SK-N-SH treated with all-trans-retinoic acid at 6 μM for 48 hours (cell line): ENCODE results near the gene ADAM19.

Experiments used
- ATAC-seq: fragments of 200-7000 bp; cut with Tn5 transposase; 3 replicates; pipeline ENCODE4 v1.9.1; 2020; ENCODE audit warnings: mild to moderate bottlenecking, moderate library complexity
- ARNTL ChIP-seq: fragments of 450-650 bp; formaldehyde crosslinking; IDR thresholded peaks from 2 replicates; pipeline ENCODE4 v1.5.0; 2020; ENCODE audit warnings: low read depth, mild to moderate bottlenecking, moderate library complexity, borderline replicate concordance
- BACH2 ChIP-seq: fragments of 250-450 bp; sonication (Bioruptor Pico); IDR thresholded peaks from 2 replicates; pipeline ENCODE4 v1.9.0; 2021; ENCODE audit warnings: mild to moderate bottlenecking, borderline replicate concordance
- CSDC2 ChIP-seq: fragments of 250-450 bp; sonication (Bioruptor Pico); IDR thresholded peaks from 2 replicates; pipeline ENCODE4 v1.5.0; 2020; ENCODE audit warnings: mild to moderate bottlenecking, moderate library complexity
- ESRRG ChIP-seq: fragments of 250-450 bp; sonication (Bioruptor Pico); IDR thresholded peaks from 2 replicates; pipeline ENCODE4 v1.6.1; 2021; ENCODE audit warnings: mild to moderate bottlenecking
- GLIS3 ChIP-seq: fragments of 250-450 bp; sonication (Bioruptor Pico); IDR thresholded peaks from 2 replicates; pipeline ENCODE4 v1.5.0; 2020; ENCODE audit warnings: mild to moderate bottlenecking, moderate library complexity
- ISL1 ChIP-seq: fragments of 250-450 bp; sonication (Bioruptor Pico); IDR thresholded peaks from 2 replicates; pipeline ENCODE4 v2.1.2; 2022; ENCODE audit warnings: mild to moderate bottlenecking, moderate library complexity
- OSR1 ChIP-seq: fragments of 250-450 bp; sonication (Bioruptor Pico); IDR thresholded peaks from 2 replicates; pipeline ENCODE4 v1.8.0; 2022; ENCODE audit warnings: moderate library complexity, mild to moderate bottlenecking, inconsistent platforms
- PPARA ChIP-seq: fragments of 250-450 bp; sonication (Bioruptor Pico); IDR thresholded peaks from 2 replicates; pipeline ENCODE4 v1.5.0; 2020; ENCODE audit warnings: mild to moderate bottlenecking, borderline replicate concordance
- SNAI2 ChIP-seq: fragments of 250-450 bp; sonication (Bioruptor Pico); IDR thresholded peaks from 2 replicates; pipeline ENCODE4 v1.5.0; 2020; ENCODE audit warnings: mild to moderate bottlenecking, moderate library complexity
- TCF4 ChIP-seq: fragments of 250-450 bp; sonication (Bioruptor Pico); IDR thresholded peaks from 2 replicates; pipeline ENCODE4 v1.8.0; 2021; ENCODE audit warnings: mild to moderate bottlenecking, moderate library complexity, borderline replicate concordance
- TOX ChIP-seq: fragments of 250-450 bp; sonication (Bioruptor Pico); IDR thresholded peaks from 2 replicates; pipeline ENCODE4 v1.8.0; 2021; ENCODE audit warnings: mild to moderate bottlenecking, moderate library complexity, borderline replicate concordance
- ZC3H10 ChIP-seq: fragments of 250-450 bp; sonication (Bioruptor Pico); IDR thresholded peaks from 2 replicates; pipeline ENCODE4 v1.5.1; 2021; ENCODE audit warnings: mild to moderate bottlenecking, moderate library complexity
- ZFP3 ChIP-seq: fragments of 250-450 bp; sonication (Bioruptor Pico); IDR thresholded peaks from 2 replicates; pipeline ENCODE4 v1.5.0; 2020; ENCODE audit warnings: mild to moderate bottlenecking, moderate library complexity
- ZNF565 ChIP-seq: fragments of 450-650 bp; formaldehyde crosslinking; conservative IDR thresholded peaks from 2 replicates; pipeline ENCODE4 v1.5.0; 2020; ENCODE audit warnings: low read depth, mild to moderate bottlenecking, moderate library complexity
- ZNF70 ChIP-seq: fragments of 450-650 bp; formaldehyde crosslinking; IDR thresholded peaks from 2 replicates; pipeline ENCODE4 v1.5.0; 2020; ENCODE audit warnings: mild to moderate bottlenecking, moderate library complexity
- ZNF8 ChIP-seq: fragments of 450-650 bp; formaldehyde crosslinking; IDR thresholded peaks from 2 replicates; pipeline ENCODE4 v1.5.0; 2020; ENCODE audit warnings: mild to moderate bottlenecking, moderate library complexity
- TF ChIP-seq, protein P1 (sequence below): fragments of 250-450 bp; sonication (Bioruptor Pico); IDR thresholded peaks from 2 replicates; pipeline ENCODE4 v1.8.0; 2021; ENCODE audit warnings: low read depth, mild to moderate bottlenecking, moderate library complexity, borderline replicate concordance
- TF ChIP-seq, protein P2 (sequence below): fragments of 250-450 bp; sonication (Bioruptor Pico); IDR thresholded peaks from 2 replicates; pipeline ENCODE4 v1.5.1; 2021; ENCODE audit warnings: mild to moderate bottlenecking, moderate library complexity
- TF ChIP-seq, protein P3 (sequence below): fragments of 250-450 bp; sonication (Bioruptor Pico); IDR thresholded peaks from 2 replicates; pipeline ENCODE4 v1.8.0; 2020; ENCODE audit warnings: mild to moderate bottlenecking, moderate library complexity, borderline replicate concordance
- TF ChIP-seq, protein P4 (sequence below): fragments of 250-450 bp; sonication (Bioruptor Pico); IDR thresholded peaks from 2 replicates; pipeline ENCODE4 v1.5.1; 2020; ENCODE audit warnings: low read depth, mild to moderate bottlenecking, moderate library complexity
- TF ChIP-seq, protein P5 (sequence below): fragments of 250-450 bp; sonication (Bioruptor Pico); IDR thresholded peaks from 2 replicates; pipeline ENCODE4 v1.5.0; 2020; ENCODE audit warnings: mild to moderate bottlenecking, moderate library complexity

The ADAM19 gene

DNA sequence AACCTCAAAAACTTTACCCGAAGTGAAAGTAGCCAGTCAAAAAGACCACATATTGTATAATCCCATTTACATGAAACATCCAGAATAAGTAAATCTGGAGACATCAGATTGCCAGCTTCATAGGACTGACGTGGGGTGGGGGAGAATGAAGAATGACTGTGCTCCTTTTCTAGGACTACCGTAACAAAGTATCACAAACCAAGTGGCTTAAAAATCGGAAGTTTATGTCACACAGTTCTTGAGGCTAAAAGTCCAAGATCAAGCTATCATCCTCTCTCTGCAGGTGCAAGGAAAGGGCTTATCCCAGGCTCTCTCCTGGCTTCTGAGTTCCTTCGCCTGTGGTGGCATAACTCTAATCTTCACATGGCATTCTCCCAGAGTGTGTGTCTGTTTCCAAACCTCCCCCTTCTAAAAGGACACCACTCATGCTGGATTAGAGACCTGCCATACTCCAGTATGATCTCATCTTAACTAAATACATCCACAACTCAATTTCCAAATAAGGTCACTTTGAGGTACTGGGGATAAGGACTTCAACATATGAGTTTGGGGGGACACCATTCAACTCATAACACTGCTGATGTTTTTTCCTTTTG is 25.5 kb downstream of the ADAM19 start:
- TF ChIP-seq PPARA (CRISPR knock-in tag) (no peak), ZNF70 (no peak), SNAI2 (CRISPR knock-in tag) (no peak), TCF4 (CRISPR knock-in tag) (no peak), ESRRG (CRISPR knock-in tag) (no peak), ZC3H10 (CRISPR knock-in tag) (no peak), OSR1 (CRISPR knock-in tag) (no peak), BACH2 (no peak)
- TF ChIP-seq, protein P1, sequence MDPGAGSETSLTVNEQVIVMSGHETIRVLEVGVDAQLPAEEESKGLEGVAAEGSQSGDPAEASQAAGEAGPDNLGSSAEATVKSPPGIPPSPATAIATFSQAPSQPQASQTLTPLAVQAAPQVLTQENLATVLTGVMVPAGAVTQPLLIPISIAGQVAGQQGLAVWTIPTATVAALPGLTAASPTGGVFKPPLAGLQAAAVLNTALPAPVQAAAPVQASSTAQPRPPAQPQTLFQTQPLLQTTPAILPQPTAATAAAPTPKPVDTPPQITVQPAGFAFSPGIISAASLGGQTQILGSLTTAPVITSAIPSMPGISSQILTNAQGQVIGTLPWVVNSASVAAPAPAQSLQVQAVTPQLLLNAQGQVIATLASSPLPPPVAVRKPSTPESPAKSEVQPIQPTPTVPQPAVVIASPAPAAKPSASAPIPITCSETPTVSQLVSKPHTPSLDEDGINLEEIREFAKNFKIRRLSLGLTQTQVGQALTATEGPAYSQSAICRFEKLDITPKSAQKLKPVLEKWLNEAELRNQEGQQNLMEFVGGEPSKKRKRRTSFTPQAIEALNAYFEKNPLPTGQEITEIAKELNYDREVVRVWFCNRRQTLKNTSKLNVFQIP (CRISPR knock-in tag): no peak
- TF ChIP-seq, protein P2, sequence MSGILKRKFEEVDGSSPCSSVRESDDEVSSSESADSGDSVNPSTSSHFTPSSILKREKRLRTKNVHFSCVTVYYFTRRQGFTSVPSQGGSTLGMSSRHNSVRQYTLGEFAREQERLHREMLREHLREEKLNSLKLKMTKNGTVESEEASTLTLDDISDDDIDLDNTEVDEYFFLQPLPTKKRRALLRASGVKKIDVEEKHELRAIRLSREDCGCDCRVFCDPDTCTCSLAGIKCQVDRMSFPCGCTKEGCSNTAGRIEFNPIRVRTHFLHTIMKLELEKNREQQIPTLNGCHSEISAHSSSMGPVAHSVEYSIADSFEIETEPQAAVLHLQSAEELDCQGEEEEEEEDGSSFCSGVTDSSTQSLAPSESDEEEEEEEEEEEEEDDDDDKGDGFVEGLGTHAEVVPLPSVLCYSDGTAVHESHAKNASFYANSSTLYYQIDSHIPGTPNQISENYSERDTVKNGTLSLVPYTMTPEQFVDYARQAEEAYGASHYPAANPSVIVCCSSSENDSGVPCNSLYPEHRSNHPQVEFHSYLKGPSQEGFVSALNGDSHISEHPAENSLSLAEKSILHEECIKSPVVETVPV (CRISPR knock-in tag): no peak
- TF ChIP-seq, all 23 proteins: peak for 0
- no peak for ATAC-seq

DNA sequence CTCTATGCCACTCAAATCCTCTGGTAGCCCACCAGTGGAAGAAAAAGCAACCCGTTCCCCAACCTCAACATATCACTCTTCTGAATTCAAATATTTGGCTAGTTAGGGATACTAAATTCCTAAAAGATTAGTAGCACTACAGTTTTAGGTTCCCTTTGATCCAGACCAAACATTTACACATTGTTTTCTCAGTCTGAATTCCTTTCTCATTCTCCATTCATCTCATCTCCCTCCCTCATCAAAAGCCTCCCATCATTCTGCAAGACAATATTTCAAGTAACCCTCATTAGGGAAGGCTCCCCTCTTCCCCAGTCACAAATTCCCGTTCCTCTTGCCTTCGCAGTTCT is 26.3 kb downstream of the ADAM19 start:
- TF ChIP-seq ESRRG (CRISPR knock-in tag) (no peak), ZNF565 (CRISPR knock-in tag) (no peak), ZFP3 (no peak), ISL1 (CRISPR knock-in tag) (no peak), GLIS3 (CRISPR knock-in tag) (no peak), ZC3H10 (CRISPR knock-in tag) (no peak), TCF4 (CRISPR knock-in tag) (no peak), TOX (CRISPR knock-in tag) (no peak), ARNTL (CRISPR knock-in tag) (no peak), ZNF70 (no peak), ZNF8 (CRISPR knock-in tag) (no peak), SNAI2 (CRISPR knock-in tag) (no peak), PPARA (CRISPR knock-in tag) (no peak), CSDC2 (no peak), BACH2 (no peak)
- TF ChIP-seq, protein P1 (CRISPR knock-in tag): no peak
- TF ChIP-seq, protein P2 (CRISPR knock-in tag): no peak
- TF ChIP-seq, protein P3, sequence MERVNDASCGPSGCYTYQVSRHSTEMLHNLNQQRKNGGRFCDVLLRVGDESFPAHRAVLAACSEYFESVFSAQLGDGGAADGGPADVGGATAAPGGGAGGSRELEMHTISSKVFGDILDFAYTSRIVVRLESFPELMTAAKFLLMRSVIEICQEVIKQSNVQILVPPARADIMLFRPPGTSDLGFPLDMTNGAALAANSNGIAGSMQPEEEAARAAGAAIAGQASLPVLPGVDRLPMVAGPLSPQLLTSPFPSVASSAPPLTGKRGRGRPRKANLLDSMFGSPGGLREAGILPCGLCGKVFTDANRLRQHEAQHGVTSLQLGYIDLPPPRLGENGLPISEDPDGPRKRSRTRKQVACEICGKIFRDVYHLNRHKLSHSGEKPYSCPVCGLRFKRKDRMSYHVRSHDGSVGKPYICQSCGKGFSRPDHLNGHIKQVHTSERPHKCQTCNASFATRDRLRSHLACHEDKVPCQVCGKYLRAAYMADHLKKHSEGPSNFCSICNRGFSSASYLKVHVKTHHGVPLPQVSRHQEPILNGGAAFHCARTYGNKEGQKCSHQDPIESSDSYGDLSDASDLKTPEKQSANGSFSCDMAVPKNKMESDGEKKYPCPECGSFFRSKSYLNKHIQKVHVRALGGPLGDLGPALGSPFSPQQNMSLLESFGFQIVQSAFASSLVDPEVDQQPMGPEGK (CRISPR knock-in tag): no peak
- TF ChIP-seq, protein P4, sequence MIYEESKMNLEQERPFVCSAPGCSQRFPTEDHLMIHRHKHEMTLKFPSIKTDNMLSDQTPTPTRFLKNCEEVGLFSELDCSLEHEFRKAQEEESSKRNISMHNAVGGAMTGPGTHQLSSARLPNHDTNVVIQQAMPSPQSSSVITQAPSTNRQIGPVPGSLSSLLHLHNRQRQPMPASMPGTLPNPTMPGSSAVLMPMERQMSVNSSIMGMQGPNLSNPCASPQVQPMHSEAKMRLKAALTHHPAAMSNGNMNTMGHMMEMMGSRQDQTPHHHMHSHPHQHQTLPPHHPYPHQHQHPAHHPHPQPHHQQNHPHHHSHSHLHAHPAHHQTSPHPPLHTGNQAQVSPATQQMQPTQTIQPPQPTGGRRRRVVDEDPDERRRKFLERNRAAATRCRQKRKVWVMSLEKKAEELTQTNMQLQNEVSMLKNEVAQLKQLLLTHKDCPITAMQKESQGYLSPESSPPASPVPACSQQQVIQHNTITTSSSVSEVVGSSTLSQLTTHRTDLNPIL (CRISPR knock-in tag): no peak
- TF ChIP-seq, protein P5, sequence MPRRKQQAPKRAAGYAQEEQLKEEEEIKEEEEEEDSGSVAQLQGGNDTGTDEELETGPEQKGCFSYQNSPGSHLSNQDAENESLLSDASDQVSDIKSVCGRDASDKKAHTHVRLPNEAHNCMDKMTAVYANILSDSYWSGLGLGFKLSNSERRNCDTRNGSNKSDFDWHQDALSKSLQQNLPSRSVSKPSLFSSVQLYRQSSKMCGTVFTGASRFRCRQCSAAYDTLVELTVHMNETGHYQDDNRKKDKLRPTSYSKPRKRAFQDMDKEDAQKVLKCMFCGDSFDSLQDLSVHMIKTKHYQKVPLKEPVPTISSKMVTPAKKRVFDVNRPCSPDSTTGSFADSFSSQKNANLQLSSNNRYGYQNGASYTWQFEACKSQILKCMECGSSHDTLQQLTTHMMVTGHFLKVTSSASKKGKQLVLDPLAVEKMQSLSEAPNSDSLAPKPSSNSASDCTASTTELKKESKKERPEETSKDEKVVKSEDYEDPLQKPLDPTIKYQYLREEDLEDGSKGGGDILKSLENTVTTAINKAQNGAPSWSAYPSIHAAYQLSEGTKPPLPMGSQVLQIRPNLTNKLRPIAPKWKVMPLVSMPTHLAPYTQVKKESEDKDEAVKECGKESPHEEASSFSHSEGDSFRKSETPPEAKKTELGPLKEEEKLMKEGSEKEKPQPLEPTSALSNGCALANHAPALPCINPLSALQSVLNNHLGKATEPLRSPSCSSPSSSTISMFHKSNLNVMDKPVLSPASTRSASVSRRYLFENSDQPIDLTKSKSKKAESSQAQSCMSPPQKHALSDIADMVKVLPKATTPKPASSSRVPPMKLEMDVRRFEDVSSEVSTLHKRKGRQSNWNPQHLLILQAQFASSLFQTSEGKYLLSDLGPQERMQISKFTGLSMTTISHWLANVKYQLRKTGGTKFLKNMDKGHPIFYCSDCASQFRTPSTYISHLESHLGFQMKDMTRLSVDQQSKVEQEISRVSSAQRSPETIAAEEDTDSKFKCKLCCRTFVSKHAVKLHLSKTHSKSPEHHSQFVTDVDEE: no peak
- peak; percentile 9; the same call in 2 of the 3 replicates for ATAC-seq
